Heart left ventricle (tissue), 16 donors: ENCODE measurements around the gene SORCS2. TPM values are rescaled to one million over a fixed set of nuclear protein-coding genes. Genes with fewer than 3 reads are reported as not detected.

ENCODE experiments used
- ATAC-seq, 4 donors: fragments of 200-7000 bp; cut with Tn5 transposase; one replicate each; pipeline ENCODE4 v1.9.1; 2020 to 2022; ENCODE audit warnings: moderate library complexity in 4 of 4, mild to moderate bottlenecking in 3 of 4, moderate number of reproducible peaks in 1 of 4
- DNase-seq, 5 donors: peaks; one replicate each; pipeline ENCODE4 v3.0.0-alpha.2; 2020
- H3K27ac ChIP-seq, 12 donors: fragments of 200-600 bp; sonication (generic) in 4 of 12; one replicate each; pipeline versions ENCODE4 v1.5.0 to v1.8.0; 2016 to 2022; ENCODE audit warnings: mild to moderate bottlenecking in 2 of 12
- H3K27me3 ChIP-seq, 9 donors: fragments of 200-600 bp; sonication (generic) in 2 of 9; one replicate each; pipeline versions ENCODE4 v1.5.1 to v1.8.0; 2016 to 2022; ENCODE audit warnings: mild to moderate bottlenecking in 3 of 9
- H3K36me3 ChIP-seq, 9 donors: fragments of 200-600 bp; sonication (generic) in 2 of 9; one replicate each; pipeline versions ENCODE4 v1.5.0 to v1.8.0; 2018 to 2022; ENCODE audit warnings: mild to moderate bottlenecking in 2 of 9
- H3K4me1 ChIP-seq, 12 donors: fragments of 200-600 bp; sonication (generic) in 4 of 12; one replicate each; pipeline versions ENCODE4 v1.5.0 to v1.8.0; 2016 to 2022; ENCODE audit warnings: mild to moderate bottlenecking in 3 of 12
- H3K4me3 ChIP-seq, 12 donors: fragments of 200-600 bp; sonication (generic) in 4 of 12; one replicate each; pipeline versions ENCODE4 v1.5.0 to v1.8.0; 2017 to 2022; ENCODE audit warnings: mild to moderate bottlenecking in 9 of 12, moderate library complexity in 4 of 12
- H3K9me3 ChIP-seq, 12 donors: fragments of 200-600 bp; sonication (generic) in 4 of 12; one replicate each; pipeline versions ENCODE4 v1.5.0 to v1.8.0; 2016 to 2022; ENCODE audit warnings: mild to moderate bottlenecking in 1 of 12
- CTCF ChIP-seq, 12 donors: fragments of 200-600 bp; sonication (generic) in 4 of 12; IDR thresholded peaks; one replicate each; pipeline versions ENCODE4 v1.5.0 to v1.8.0; 2018 to 2022; ENCODE audit warnings: antibody characterized with exemption in 12 of 12, mild to moderate bottlenecking in 5 of 12
- POLR2A ChIP-seq, 2 donors: fragments of 450-650 bp; IDR thresholded peaks; one replicate each; pipeline ENCODE4 v1.6.1; 2017; ENCODE audit warnings: antibody characterized with exemption in 2 of 2, mild to moderate bottlenecking in 2 of 2, moderate library complexity in 2 of 2
- WGBS, 4 donors: extraction: QIAGEN DNeasy Blood & Tissue Kit in 2 of 4; methylation state at CpG; one replicate each; pipeline versions ENCODE4 v1.1.5 to v1.1.7; 2013 to 2018; 5-methylcytosine and 5-hydroxymethylcytosine counted together
- intact Hi-C, 10 donors: fragments of 100-400 bp; cut with DNase I; formaldehyde crosslinking; loops; one replicate each; pipeline versions ENCODE4 v1.11.1 to v1.14.2; 2022
- polyA plus RNA-seq, 2 donors: library from polyadenylated mRNA; stranded (reverse); fragments of 200-250 nt; gene quantifications; one replicate each; pipeline ENCODE4 v1.2.3, GENCODE V29; 2013
- total RNA-seq, 9 donors: library from RNA; depleted of rRNA in 2 of 9; stranded (reverse); fragments of >200 nt in 2 of 9; fragmentation: NEBNext Ultra II Directional in 3 of 9; extraction: Animal tissue kit (Norgen Biotek cat#: 25700) in 3 of 9; gene quantifications; one replicate each; pipeline versions ENCODE4 v1.1.0 to v1.2.4, GENCODE V29; 2016 to 2023
- donor health status: ischemic (EF 13 %, LVEDD 7.1; RV severe dilation, severe dysfunction).
- donor health status: healthy with polysubstance abuse.
- donor health status: DM: no; HTN: yes; CAD: no.
- donor health status: DM: no; HTN: no; CAD: no.
- donor health status: ischemic (EF 25% LVEDD 6.9; RV normal size, moderate dysfunction).
- donor health status: ischemic (EF 25% LVEDD 5.7; RV mildly dilated, moderate dysfunction).
- donor health status: healthy.
- donor health status: DM: yes; HTN: yes; CAD: no.
- donor health status: ischemic (EF 35%, LVEDD 5.7; RV mildly dilated, moderate dysfunction).
- donor health status: nonischemic (EF 11% LVEDD 7.7; RV severe dilation, severe dysfunction).
- donor health status: DM: yes; HTN: yes; CAD: no.
- donor health status: PGD.
- donor health status: ischemic (EF 29% LVEDD 5.4; RV normal size, mild dysfunction).
- donor health status: nonischemic (EF 23%, LVEDD 6.1; RV moderate dilation, normal function).

Gene SORCS2
- total and polyA plus RNA-seq, 11 donors: 0.28 to 5.5 (median 2.4) TPM

DNA sequence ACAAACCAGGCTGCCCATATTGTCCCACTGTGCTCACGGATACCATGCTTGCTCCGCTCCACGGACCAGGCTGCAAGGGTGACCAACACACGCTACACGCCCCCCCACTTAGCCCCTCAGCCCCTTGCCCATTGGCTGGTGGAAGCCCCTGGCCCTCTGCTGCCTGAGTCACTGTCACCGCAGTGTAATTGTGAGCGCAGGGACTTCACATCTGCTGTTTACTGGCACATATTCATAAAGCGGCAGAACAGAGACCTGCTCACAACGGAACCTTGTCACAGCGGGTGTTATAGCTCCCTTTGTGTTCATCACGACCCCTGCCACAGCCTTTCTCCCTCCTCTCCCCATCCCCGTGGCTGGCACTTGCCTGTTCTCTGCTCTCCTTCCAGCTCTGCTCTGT lies 158.7 kb downstream of the SORCS2 start:
- intact Hi-C loops: no loop called here
- ATAC-seq: no peak
- TF ChIP-seq POLR2A (IDR thresholded peaks at IDR 0.05) (no peak), CTCF (IDR thresholded peaks at IDR 0.05) (no peak)
- peaks cover 0 to 14% (median 8%) of the 10 kb centered on the region in 12 donors for H3K9me3 ChIP-seq
- no peaks in the 10 kb centered on the region for H3K4me1 ChIP-seq
- WGBS, 4 donors: 74 to 82% (median 80%) methylated on average over 12 of the region's 12 CpGs
- DNase-seq: peak in 1 of 5 donors; percentile 29
- no peaks in the 10 kb centered on the region for H3K36me3 ChIP-seq
- H3K27ac ChIP-seq: no peak overlapping the region
- H3K27me3 ChIP-seq: no peaks in the 10 kb centered on the region
- no peak overlapping the region for H3K4me3 ChIP-seq

GRCh38 chr4:7352486-7352885 lies 160.1 kb downstream of the SORCS2 start:
- H3K9me3 ChIP-seq: no peaks in the 10 kb centered on the region
- H3K27ac ChIP-seq: no peak overlapping the region
- peak in 2 of 5 donors; percentile 11 to 16 for DNase-seq
- H3K4me1 ChIP-seq: peaks cover 0 to 9% (median 0%) of the 10 kb centered on the region in 12 donors
- no peaks in the 10 kb centered on the region for H3K27me3 ChIP-seq
- no peak overlapping the region for H3K4me3 ChIP-seq
- intact Hi-C loops: no loop called here
- no peak for ATAC-seq
- WGBS, 4 donors: 80 to 88% (median 83%) methylated on average over 4 to 6 of the region's 6 CpGs
- H3K36me3 ChIP-seq: no peaks in the 10 kb centered on the region
- TF ChIP-seq CTCF (IDR thresholded peaks at IDR 0.05) (no peak), POLR2A (IDR thresholded peaks at IDR 0.05) (no peak)

GRCh38 chr4:7353046-7353790 lies 160.9 kb downstream of the SORCS2 start:
- intact Hi-C loops: no loop called here
- Histone ChIP-seq H3K4me1 (peaks cover 0 to 15% (median 2%) of the 10 kb centered on the region in 12 donors), H3K9me3 (no peaks in the 10 kb centered on the region), H3K27me3 (no peaks in the 10 kb centered on the region), H3K27ac (no peak overlapping the region), H3K4me3 (no peak overlapping the region), H3K36me3 (no peaks in the 10 kb centered on the region)
- 83 to 95% (median 89%) methylated on average over 7 of the region's 7 CpGs for WGBS, 4 donors
- TF ChIP-seq POLR2A (IDR thresholded peaks at IDR 0.05): no peak
- no peak for TF ChIP-seq CTCF (IDR thresholded peaks at IDR 0.05)
- ATAC-seq (no peak), DNase-seq (peak in 1 of 5 donors; percentile 36)

DNA sequence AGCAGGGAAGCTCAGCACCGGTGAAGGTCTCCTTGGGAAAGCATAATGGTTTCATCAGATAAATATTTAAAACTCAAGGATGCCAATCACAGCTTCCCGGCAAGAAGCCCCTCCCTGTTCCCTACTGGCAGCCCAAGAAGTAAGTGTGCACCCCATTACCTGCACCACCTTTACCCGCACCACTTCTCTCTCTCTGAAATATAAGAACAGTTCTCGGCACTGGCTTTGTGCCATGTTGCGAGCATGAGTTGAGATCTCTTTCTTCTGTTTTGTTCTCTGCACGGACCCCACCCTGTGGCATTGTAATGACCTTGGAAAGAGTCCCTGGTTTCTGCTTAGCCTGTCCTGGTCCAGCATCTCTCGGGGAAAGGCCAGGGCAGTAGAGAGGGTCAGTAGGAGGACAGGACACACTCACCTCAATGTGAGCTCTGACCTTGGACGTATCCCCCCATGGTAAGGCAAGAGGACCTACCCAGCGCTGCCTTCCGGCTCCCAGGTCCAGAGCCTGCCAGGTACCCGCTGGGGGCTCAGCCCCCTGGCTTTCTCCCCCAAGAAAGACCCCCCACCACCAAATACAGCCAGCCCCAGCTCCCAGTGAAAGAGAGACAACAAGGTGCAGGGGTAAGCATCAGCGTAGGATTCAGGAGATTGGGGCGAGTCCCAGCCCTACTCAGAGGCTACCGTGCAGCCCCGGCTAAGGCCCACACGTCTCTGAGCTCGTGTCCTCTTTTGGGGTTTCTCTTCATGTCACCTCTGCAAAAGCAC lies 161.7 kb downstream of the SORCS2 start:
- no peak for ATAC-seq
- Histone ChIP-seq H3K4me1 (peaks cover 0 to 21% (median 2%) of the 10 kb centered on the region in 12 donors), H3K27me3 (no peaks in the 10 kb centered on the region), H3K4me3 (no peak overlapping the region), H3K9me3 (no peaks in the 10 kb centered on the region), H3K27ac (no peak overlapping the region), H3K36me3 (no peaks in the 10 kb centered on the region)
- WGBS, 4 donors: 82 to 88% (median 87%) methylated on average over 12 to 17 of the region's 17 CpGs
- intact Hi-C loops: no loop called here
- DNase-seq: peak in 1 of 5 donors; percentile 13
- no peak for TF ChIP-seq POLR2A (IDR thresholded peaks at IDR 0.05)
- TF ChIP-seq CTCF (IDR thresholded peaks at IDR 0.05): no peak
